Nephron (organoid): Measurements from ENCODE around the gene CHRNA1.

Source experiments
- H3K27ac Mint-ChIP-seq, 3 experiments: 2 replicates each; pipeline ENCODE4 v1.8.0; 2020; ENCODE audit warnings: mixed read lengths in 3 of 3, mild to moderate bottlenecking in 2 of 3, moderate library complexity in 1 of 3
- H3K27me3 Mint-ChIP-seq: 2 replicates; pipeline ENCODE4 v1.8.0; 2021; ENCODE audit warnings: low read depth, mild to moderate bottlenecking, moderate library complexity, mixed read lengths
- H3K36me3 Mint-ChIP-seq: 2 replicates; pipeline ENCODE4 v1.8.0; 2020; ENCODE audit warnings: low read depth, mixed read lengths
- H3K4me1 Mint-ChIP-seq: 2 replicates; pipeline ENCODE4 v1.8.0; 2020; ENCODE audit warnings: mixed read lengths
- H3K4me3 Mint-ChIP-seq, 3 experiments: 2 replicates each; pipeline ENCODE4 v1.8.0; 2020; ENCODE audit warnings: mild to moderate bottlenecking in 3 of 3, mixed read lengths in 3 of 3, moderate library complexity in 2 of 3
- H3K9me3 Mint-ChIP-seq: 2 replicates; pipeline ENCODE4 v1.8.0; 2020; ENCODE audit warnings: mixed read lengths
- TF ChIP-seq, protein P1 (sequence below), 3 experiments: fragments of 200-600 bp; sonication (generic); IDR thresholded peaks; one replicate each; pipeline ENCODE4 v1.5.0; 2021; ENCODE audit warnings: antibody characterized with exemption in 3 of 3; ENCODE audit not compliant: unreplicated experiment in 3 of 3

CHRNA1 gene

GRCh38 chr2:174756743-174757142 lies 7.5 kb downstream of the CHRNA1 start:
- peaks cover 48% of the 10 kb centered on the region for H3K4me1 Mint-ChIP-seq
- TF ChIP-seq, protein P1, sequence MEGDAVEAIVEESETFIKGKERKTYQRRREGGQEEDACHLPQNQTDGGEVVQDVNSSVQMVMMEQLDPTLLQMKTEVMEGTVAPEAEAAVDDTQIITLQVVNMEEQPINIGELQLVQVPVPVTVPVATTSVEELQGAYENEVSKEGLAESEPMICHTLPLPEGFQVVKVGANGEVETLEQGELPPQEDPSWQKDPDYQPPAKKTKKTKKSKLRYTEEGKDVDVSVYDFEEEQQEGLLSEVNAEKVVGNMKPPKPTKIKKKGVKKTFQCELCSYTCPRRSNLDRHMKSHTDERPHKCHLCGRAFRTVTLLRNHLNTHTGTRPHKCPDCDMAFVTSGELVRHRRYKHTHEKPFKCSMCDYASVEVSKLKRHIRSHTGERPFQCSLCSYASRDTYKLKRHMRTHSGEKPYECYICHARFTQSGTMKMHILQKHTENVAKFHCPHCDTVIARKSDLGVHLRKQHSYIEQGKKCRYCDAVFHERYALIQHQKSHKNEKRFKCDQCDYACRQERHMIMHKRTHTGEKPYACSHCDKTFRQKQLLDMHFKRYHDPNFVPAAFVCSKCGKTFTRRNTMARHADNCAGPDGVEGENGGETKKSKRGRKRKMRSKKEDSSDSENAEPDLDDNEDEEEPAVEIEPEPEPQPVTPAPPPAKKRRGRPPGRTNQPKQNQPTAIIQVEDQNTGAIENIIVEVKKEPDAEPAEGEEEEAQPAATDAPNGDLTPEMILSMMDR (IDR thresholded peaks at IDR 0.05; ENCODE audit: unreplicated experiment in 3 of 3): no peak
- no peak overlapping the region for H3K27ac Mint-ChIP-seq
- no peaks in the 10 kb centered on the region for H3K36me3 Mint-ChIP-seq
- H3K4me3 Mint-ChIP-seq: no peak overlapping the region
- H3K27me3 Mint-ChIP-seq: no peaks in the 10 kb centered on the region
- H3K9me3 Mint-ChIP-seq: no peaks in the 10 kb centered on the region

- H3K4me3 Mint-ChIP-seq: no peak overlapping the region
- no peaks in the 10 kb centered on the region for H3K36me3 Mint-ChIP-seq
- TF ChIP-seq, protein P1 (IDR thresholded peaks at IDR 0.05; ENCODE audit: unreplicated experiment in 3 of 3): no peak
- H3K27me3 Mint-ChIP-seq: peaks cover 7% of the 10 kb centered on the region
- H3K4me1 Mint-ChIP-seq: peaks cover 26% of the 10 kb centered on the region
- H3K9me3 Mint-ChIP-seq: no peaks in the 10 kb centered on the region
- no peak overlapping the region for H3K27ac Mint-ChIP-seq
These were observed 11.1 kb downstream of the CHRNA1 start for GRCh38 chr2:174753038-174753633.

DNA sequence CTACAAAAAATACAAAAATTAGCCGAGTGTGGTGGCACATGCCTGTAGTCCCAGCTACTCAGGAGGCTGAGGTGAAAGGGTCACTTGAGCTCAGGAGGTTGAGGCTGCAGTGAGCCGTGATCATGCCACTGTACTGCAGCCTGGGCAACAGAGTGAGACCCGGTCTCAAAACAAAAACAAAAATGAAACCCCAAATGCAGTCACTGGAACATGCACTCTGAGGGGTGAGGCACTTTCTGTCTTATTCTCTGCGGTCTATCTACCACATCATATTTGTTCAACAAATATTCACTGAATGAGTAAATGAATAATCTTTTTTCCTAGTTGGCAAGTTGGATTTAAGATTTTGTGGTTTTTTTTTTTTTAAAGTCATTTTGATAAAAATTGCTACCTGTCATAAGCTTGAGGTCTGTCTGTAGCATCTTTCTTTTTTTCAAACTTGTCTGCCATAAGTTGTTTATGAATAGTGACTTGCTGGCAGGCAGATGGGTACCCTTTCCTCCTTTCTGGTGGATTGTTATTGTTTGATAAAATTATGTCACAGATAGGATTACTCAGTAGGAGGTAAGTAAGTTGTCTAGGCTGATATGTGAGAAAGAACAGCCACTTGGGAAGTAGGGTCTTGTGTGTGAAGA lies 11.8 kb downstream of the CHRNA1 start:
- no peaks in the 10 kb centered on the region for H3K9me3 Mint-ChIP-seq
- TF ChIP-seq, protein P1 (IDR thresholded peaks at IDR 0.05; ENCODE audit: unreplicated experiment in 3 of 3): no peak
- H3K36me3 Mint-ChIP-seq: no peaks in the 10 kb centered on the region
- no peak overlapping the region for H3K4me3 Mint-ChIP-seq
- no peak overlapping the region for H3K27ac Mint-ChIP-seq
- peaks cover 10% of the 10 kb centered on the region for H3K27me3 Mint-ChIP-seq
- peaks cover 26% of the 10 kb centered on the region for H3K4me1 Mint-ChIP-seq

GRCh38 chr2:174750923-174751441 lies 13.3 kb downstream of the CHRNA1 start:
- peaks cover 18% of the 10 kb centered on the region for H3K4me1 Mint-ChIP-seq
- H3K9me3 Mint-ChIP-seq: no peaks in the 10 kb centered on the region
- H3K27ac Mint-ChIP-seq: no peak overlapping the region
- TF ChIP-seq, protein P1 (IDR thresholded peaks at IDR 0.05; ENCODE audit: unreplicated experiment in 3 of 3): no peak
- H3K4me3 Mint-ChIP-seq: no peak overlapping the region
- peaks cover 10% of the 10 kb centered on the region for H3K27me3 Mint-ChIP-seq
- H3K36me3 Mint-ChIP-seq: no peaks in the 10 kb centered on the region

DNA sequence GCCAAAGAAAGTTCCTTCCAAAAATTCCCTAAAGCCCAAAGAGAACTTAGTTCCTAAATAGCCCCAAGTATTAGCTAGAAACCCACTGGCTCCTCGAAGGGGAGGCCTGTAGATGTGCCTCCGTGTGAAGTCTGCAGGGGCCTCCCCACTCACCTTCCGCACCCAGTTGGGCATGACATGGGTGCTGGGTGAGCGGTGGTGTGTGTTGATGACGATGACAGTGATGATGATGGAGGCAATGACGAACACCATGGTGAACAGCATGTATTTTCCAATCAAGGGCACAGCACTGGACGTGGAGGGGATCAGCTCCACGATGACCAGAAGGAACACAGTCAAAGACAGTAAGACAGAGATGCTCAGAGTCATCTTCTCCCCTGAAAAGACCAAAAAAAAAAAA lies 14.5 kb downstream of the CHRNA1 start:
- no peaks in the 10 kb centered on the region for H3K9me3 Mint-ChIP-seq
- H3K27ac Mint-ChIP-seq: no peak overlapping the region
- H3K4me3 Mint-ChIP-seq: no peak overlapping the region
- peaks cover 18% of the 10 kb centered on the region for H3K4me1 Mint-ChIP-seq
- no peaks in the 10 kb centered on the region for H3K36me3 Mint-ChIP-seq
- TF ChIP-seq, protein P1 (IDR thresholded peaks at IDR 0.05; ENCODE audit: unreplicated experiment in 3 of 3): no peak
- peaks cover 10% of the 10 kb centered on the region for H3K27me3 Mint-ChIP-seq

- no peaks in the 10 kb centered on the region for H3K9me3 Mint-ChIP-seq
- TF ChIP-seq, protein P1 (IDR thresholded peaks at IDR 0.05; ENCODE audit: unreplicated experiment in 3 of 3): peak; percentile 73 to 84 (median 75)
These were observed 15.3 kb downstream of the CHRNA1 start for GRCh38 chr2:174748948-174749347.

More at GRCh38 chr2:174748948-174749347, 15.3 kb downstream of the CHRNA1 start:
- H3K36me3 Mint-ChIP-seq: no peaks in the 10 kb centered on the region
- no peak overlapping the region for H3K4me3 Mint-ChIP-seq
- H3K4me1 Mint-ChIP-seq: peaks cover 10% of the 10 kb centered on the region
- peaks cover 10% of the 10 kb centered on the region for H3K27me3 Mint-ChIP-seq
- no peak overlapping the region for H3K27ac Mint-ChIP-seq
